Activated CD4-positive, alpha-beta T cell treated with anti-CD3 and anti-CD28 coated beads, Interleukin-2, amount 10 ng/mL, durations not matched to agents 24 days and 14 days (primary cell): ENCODE data around the gene DCAF4L1. TPM values are rescaled to one million over a fixed set of nuclear protein-coding genes. Genes with fewer than 3 reads are reported as not detected.

ENCODE experiments used
- DNase-seq: peaks from one replicate; pipeline ENCODE4 v3.0.0; 2022
- H3K27ac Mint-ChIP-seq: one replicate; pipeline ENCODE4 v1.8.0; 2022; ENCODE audit warnings: mild to moderate bottlenecking, mixed read lengths
- H3K27me3 Mint-ChIP-seq: one replicate; pipeline ENCODE4 v1.8.0; 2022; ENCODE audit warnings: mixed read lengths
- H3K36me3 Mint-ChIP-seq: one replicate; pipeline ENCODE4 v1.8.0; 2022; ENCODE audit warnings: low read depth, mild to moderate bottlenecking, mixed read lengths
- H3K4me1 Mint-ChIP-seq: one replicate; pipeline ENCODE4 v1.8.0; 2021; ENCODE audit warnings: mixed read lengths
- H3K4me3 Mint-ChIP-seq: one replicate; pipeline ENCODE4 v1.8.0; 2022; ENCODE audit warnings: mild to moderate bottlenecking, moderate library complexity, mixed read lengths
- H3K9me3 Mint-ChIP-seq: one replicate; pipeline ENCODE4 v1.8.0; 2021; ENCODE audit warnings: mixed read lengths
- intact Hi-C: fragments of 100-400 bp; cut with micrococcal nuclease; formaldehyde crosslinking; loops from one replicate; pipeline ENCODE4 v1.15.1; 2023
- total RNA-seq: library from RNA; stranded (reverse); gene quantifications from 2 replicates; pipeline ENCODE4 v1.2.3, GENCODE V29; 2022

The DCAF4L1 gene
- total RNA-seq, 1 donor from 2014 or later = 0.21 TPM

DNA sequence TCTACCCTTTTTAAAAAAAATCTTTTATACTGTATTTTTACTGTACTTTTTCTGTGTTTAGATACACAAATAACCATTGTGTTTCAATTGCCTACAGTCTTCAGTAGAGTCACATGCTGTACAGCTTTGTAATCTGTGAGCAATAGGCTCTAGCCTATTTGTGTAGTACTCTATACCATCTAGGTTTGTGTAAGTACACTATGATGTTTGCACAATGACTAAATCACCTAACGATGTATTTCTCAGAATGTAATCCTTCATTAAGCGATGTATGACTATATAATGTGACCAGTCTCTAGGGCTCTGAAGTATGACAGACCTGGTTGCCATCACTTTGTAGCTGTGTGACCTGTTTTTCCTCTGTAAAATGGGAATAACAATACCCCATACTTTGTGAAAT lies 14.2 kb upstream of the DCAF4L1 start:
- peaks cover 5% of the 10 kb centered on the region for H3K9me3 Mint-ChIP-seq
- H3K4me1 Mint-ChIP-seq = no peaks in the 10 kb centered on the region
- H3K4me3 Mint-ChIP-seq = no peak overlapping the region
- no peak for DNase-seq
- intact Hi-C loops = no loop called here
- no peak overlapping the region for H3K27ac Mint-ChIP-seq
- H3K27me3 Mint-ChIP-seq = no peaks in the 10 kb centered on the region
- H3K36me3 Mint-ChIP-seq = peaks cover 2% of the 10 kb centered on the region

DNA sequence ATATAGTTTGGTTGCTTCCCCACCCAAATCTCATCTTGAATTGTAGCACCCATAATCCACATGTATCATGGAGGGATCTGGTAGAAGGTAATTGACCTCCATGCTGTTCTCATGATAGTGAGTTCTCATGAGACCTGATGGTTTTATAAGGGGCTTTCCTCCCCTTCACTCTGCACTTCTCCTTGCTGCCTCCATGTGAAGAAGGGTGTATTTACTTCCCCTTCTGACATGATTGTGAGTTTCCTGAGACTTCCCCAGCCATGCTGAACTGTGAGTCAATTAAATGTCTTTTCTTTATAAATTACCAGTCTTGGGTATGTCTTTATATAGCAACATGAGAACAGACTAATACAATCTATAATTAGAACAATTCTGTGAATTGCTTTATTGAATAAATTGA lies 11.9 kb upstream of the DCAF4L1 start:
- H3K4me1 Mint-ChIP-seq = no peaks in the 10 kb centered on the region
- intact Hi-C loops = no loop called here
- peaks cover 2% of the 10 kb centered on the region for H3K36me3 Mint-ChIP-seq
- peaks cover 5% of the 10 kb centered on the region for H3K9me3 Mint-ChIP-seq
- no peak for DNase-seq
- no peaks in the 10 kb centered on the region for H3K27me3 Mint-ChIP-seq
- no peak overlapping the region for H3K27ac Mint-ChIP-seq
- no peak overlapping the region for H3K4me3 Mint-ChIP-seq

DNA sequence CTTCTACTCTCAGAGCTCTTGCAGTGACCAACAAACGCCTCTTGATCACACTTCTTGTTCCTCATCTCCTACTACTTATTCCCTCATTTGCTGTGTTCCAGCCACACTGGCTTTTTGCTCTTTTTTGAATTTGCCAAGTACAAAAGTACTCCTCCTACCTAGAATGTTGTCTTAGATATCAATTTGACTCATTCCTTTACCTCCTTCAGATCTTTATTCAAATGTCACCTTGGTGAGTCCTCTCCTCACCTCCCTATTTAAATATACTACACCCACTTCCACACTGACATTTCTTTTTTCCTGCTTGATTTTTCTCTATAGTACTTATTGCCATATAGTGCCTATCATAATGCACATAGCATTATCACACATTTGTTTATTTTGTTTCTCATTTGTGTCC lies 6.2 kb upstream of the DCAF4L1 start:
- H3K27me3 Mint-ChIP-seq = no peaks in the 10 kb centered on the region
- no peak overlapping the region for H3K4me3 Mint-ChIP-seq

GRCh38 chr4:41976775-41977516 lies 4.6 kb upstream of the DCAF4L1 start:
- no peak for DNase-seq
- Mint-ChIP-seq H3K4me1 (peaks cover 5% of the 10 kb centered on the region), H3K27me3 (no peaks in the 10 kb centered on the region), H3K9me3 (no peaks in the 10 kb centered on the region), H3K36me3 (no peaks in the 10 kb centered on the region), H3K4me3 (no peak overlapping the region), H3K27ac (no peak overlapping the region)
- intact Hi-C loops = no loop called here

More for the DNA sequence above, 6.2 kb upstream of the DCAF4L1 start:
- no peak for DNase-seq
- H3K9me3 Mint-ChIP-seq = no peaks in the 10 kb centered on the region
- no peaks in the 10 kb centered on the region for H3K36me3 Mint-ChIP-seq
- intact Hi-C loops = no loop called here
- peaks cover 5% of the 10 kb centered on the region for H3K4me1 Mint-ChIP-seq
- no peak overlapping the region for H3K27ac Mint-ChIP-seq

DNA sequence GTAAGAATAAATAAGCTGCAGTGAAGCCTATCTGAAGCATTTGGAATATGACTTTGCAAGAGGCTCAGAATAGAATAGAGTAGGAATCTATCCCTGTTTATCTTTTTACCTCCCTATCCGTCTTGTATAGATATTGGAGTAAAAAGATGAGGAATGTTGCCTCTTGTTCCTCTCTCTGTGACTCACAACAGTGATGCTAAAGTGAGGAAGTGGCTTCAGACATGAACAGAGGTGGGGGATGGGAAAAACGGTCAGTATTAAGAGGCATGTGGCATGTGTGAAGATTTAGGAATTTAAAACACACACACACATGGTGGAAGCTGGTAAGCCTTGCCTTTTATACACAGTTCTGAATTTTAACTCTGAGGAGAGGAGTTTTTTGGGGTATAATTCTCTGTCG lies 3.8 kb upstream of the DCAF4L1 start:
- Mint-ChIP-seq H3K27ac (no peak overlapping the region), H3K4me1 (peaks cover 5% of the 10 kb centered on the region), H3K4me3 (no peak overlapping the region), H3K36me3 (no peaks in the 10 kb centered on the region), H3K9me3 (no peaks in the 10 kb centered on the region), H3K27me3 (no peaks in the 10 kb centered on the region)
- no peak for DNase-seq
- intact Hi-C loops = no loop called here

DNA sequence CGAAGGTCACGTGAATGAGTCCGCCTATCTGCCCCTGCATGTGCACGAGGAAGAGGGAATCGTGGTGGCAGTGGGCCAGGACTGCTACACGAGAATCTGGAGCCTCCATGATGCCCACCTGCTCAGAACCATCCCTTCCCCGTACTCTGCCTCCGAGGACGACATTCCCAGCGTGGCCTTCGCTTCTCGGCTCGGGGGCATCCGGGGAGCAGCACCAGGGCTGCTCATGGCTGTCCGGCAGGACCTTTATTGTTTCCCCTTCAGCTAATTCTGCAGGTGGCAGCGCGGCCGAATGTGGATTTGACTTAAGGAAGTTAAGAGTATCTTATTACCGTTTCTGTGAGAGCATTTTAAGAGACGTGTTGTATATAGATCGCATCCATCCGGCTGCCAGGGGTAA lies 1.2 kb downstream of the DCAF4L1 start:
- H3K36me3 Mint-ChIP-seq = no peaks in the 10 kb centered on the region
- H3K4me3 Mint-ChIP-seq = no peak overlapping the region
- intact Hi-C loops = no loop called here
- H3K27ac Mint-ChIP-seq = no peak overlapping the region
- no peak for DNase-seq
- H3K27me3 Mint-ChIP-seq = peaks cover 6% of the 10 kb centered on the region
- no peaks in the 10 kb centered on the region for H3K9me3 Mint-ChIP-seq
- H3K4me1 Mint-ChIP-seq = peaks cover 7% of the 10 kb centered on the region

GRCh38 chr4:41985151-41985550 lies 3.6 kb downstream of the DCAF4L1 start:
- Mint-ChIP-seq H3K27ac (no peak overlapping the region), H3K4me3 (no peak overlapping the region), H3K4me1 (peaks cover 15% of the 10 kb centered on the region), H3K9me3 (no peaks in the 10 kb centered on the region), H3K27me3 (peaks cover 6% of the 10 kb centered on the region), H3K36me3 (no peaks in the 10 kb centered on the region)
- intact Hi-C loops = no loop called here
- no peak for DNase-seq

DNA sequence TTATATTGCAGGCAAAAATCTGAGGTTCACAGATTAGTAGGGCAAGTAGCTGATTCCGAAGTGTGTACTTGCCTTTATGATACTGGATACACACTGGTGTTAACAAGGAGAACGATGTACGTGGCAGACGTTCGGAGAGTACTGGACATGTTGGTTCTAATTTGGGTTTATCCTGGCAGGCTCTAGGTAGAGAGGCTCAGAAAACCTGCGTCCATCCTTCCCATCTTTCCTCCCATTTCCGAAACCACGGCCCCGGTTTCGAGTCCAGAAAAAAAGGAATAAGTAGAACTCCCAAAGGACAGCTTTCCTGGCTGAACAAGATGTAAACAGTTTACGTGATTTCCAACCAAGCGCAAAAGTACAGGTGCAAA lies 8.4 kb downstream of the DCAF4L1 start:
- H3K27me3 Mint-ChIP-seq = no peaks in the 10 kb centered on the region
- no peak for DNase-seq
- peak overlapping the region; percentile 94 for H3K27ac Mint-ChIP-seq
- intact Hi-C loops = loop anchor here (1.0 kb wide), 1 partner anchor 55 kb away; the partner anchor contains the start of gene TMEM33
- H3K4me3 Mint-ChIP-seq = peak overlapping the region; percentile 99
- peaks cover 5% of the 10 kb centered on the region for H3K36me3 Mint-ChIP-seq
- H3K9me3 Mint-ChIP-seq = no peaks in the 10 kb centered on the region
- H3K4me1 Mint-ChIP-seq = peaks cover 24% of the 10 kb centered on the region

- no peaks in the 10 kb centered on the region for H3K9me3 Mint-ChIP-seq
- H3K4me3 Mint-ChIP-seq = peak within 1 kb of the TSS; percentile 99
- intact Hi-C loops = loop anchor here (1.0 kb wide), 1 partner anchor 55 kb away; the partner anchor contains the start of gene TMEM33
- peak within 1 kb of the TSS; percentile 94 for H3K27ac Mint-ChIP-seq
- no peaks in the 10 kb centered on the region for H3K27me3 Mint-ChIP-seq
- peak; percentile 98 for DNase-seq
- H3K36me3 Mint-ChIP-seq = peaks cover 5% of the 10 kb centered on the region
- peaks cover 22% of the 10 kb centered on the region for H3K4me1 Mint-ChIP-seq
Measured at GRCh38 chr4:41990365-41991111, 9.0 kb downstream of the DCAF4L1 start, which contains the start of gene SLC30A9. Gene SLC30A9, plus strand, starts transcription at chr4:41990530. Its CDS starts 122 bp downstream, at chr4:41990652.

DNA sequence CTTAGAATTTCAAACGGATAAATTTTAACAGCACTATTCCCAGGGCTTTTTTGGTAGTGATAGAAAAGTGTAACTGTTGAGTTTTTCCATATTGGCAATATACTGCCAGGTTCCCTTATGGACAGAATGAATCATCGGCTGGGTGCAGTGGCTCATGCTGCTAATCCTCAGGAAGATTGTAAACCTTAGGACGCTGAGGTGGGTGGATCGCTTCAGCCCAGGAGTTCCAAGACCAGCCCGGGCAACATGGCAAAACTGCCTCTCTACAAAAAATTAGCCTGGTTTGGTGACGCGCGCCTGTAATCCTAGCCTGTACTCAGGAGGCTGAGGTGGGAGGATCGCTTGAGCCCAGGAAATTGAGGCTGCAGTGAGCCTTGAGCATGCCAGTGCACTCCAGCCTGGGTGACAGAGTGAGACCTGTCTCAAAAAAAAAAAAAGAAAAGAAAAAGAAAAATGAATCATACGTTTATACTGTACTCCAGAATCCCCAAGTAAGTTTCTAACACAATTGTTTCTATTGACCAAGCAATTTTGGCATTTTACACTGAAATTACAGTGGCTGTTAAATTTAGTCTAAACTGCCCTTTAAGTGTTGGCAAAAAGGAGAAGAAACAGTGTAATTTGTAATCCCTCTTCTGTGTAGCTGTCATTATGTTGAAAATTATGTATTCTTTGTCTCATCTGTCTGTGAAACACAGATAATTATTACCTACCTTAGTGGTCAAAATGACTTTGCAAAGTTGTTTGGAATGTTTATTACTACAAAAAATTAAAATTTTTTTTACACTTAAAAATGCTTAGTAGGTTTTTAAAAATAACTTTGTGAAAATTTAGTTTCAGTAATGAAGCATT lies 10.6 kb downstream of the DCAF4L1 start:
- Mint-ChIP-seq H3K4me3 (peak overlapping the region; percentile 99), H3K27ac (no peak overlapping the region), H3K27me3 (no peaks in the 10 kb centered on the region), H3K36me3 (peaks cover 7% of the 10 kb centered on the region), H3K4me1 (peaks cover 22% of the 10 kb centered on the region), H3K9me3 (no peaks in the 10 kb centered on the region)
- intact Hi-C loops = no loop called here
- no peak for DNase-seq

- Mint-ChIP-seq H3K27ac (no peak overlapping the region), H3K9me3 (no peaks in the 10 kb centered on the region), H3K4me3 (no peak overlapping the region), H3K4me1 (peaks cover 25% of the 10 kb centered on the region), H3K36me3 (peaks cover 10% of the 10 kb centered on the region), H3K27me3 (no peaks in the 10 kb centered on the region)
- no peak for DNase-seq
- intact Hi-C loops = no loop called here
Measured at GRCh38 chr4:41992967-41993857, 11.7 kb downstream of the DCAF4L1 start.

DNA sequence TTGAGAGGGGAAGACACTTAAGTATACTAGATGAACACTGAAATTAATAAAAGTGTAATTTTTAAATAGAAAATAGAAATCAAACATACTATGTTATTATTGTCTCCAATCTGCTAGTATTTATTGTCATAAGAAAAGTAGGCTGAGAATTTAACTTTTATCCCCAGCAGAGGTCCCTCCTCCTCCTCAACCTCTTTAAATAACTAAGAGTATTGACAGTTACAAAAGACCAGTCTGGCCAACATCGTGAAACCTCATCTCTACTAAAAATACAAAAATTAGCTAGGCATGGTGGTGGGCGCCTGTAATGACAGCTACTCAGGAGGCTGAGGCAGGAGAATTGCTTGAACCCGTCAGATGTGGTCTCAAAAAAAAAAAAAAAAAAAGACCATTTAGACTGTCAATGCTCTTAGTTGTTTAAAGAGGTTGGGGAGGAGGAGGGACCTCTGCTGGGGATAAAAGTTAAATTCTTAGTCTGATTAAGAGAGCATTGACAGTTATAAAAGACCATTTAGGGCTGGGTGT lies 13.0 kb downstream of the DCAF4L1 start:
- no peak overlapping the region for H3K4me3 Mint-ChIP-seq
- H3K27me3 Mint-ChIP-seq = no peaks in the 10 kb centered on the region
- peaks cover 23% of the 10 kb centered on the region for H3K4me1 Mint-ChIP-seq
- no peak overlapping the region for H3K27ac Mint-ChIP-seq
- peaks cover 10% of the 10 kb centered on the region for H3K36me3 Mint-ChIP-seq
- no peaks in the 10 kb centered on the region for H3K9me3 Mint-ChIP-seq
- intact Hi-C loops = no loop called here
- DNase-seq = no peak

DNA sequence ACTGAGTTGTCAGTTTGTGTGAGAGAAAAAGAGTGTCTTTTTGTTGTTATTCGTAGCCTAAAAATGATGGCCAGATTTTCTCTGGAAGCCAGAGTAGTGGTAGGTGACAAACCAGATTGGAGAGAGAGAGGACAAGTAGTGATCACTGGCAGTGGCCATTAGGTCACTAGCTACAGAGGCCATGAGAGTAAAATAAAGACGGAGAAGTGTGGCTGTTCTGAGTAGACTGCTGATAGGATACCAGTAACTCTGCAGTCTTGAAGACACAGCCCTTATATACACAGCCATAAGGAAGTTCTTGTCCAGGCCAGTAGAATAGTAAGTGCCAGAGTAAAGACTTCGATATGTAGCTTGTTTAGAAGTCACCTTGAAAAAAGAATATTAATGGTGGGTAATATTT lies 16.5 kb downstream of the DCAF4L1 start:
- no peak overlapping the region for H3K27ac Mint-ChIP-seq
- peaks cover 15% of the 10 kb centered on the region for H3K36me3 Mint-ChIP-seq
- no peak for DNase-seq
- intact Hi-C loops = no loop called here
- H3K4me3 Mint-ChIP-seq = no peak overlapping the region
- no peaks in the 10 kb centered on the region for H3K9me3 Mint-ChIP-seq
- no peaks in the 10 kb centered on the region for H3K27me3 Mint-ChIP-seq
- peaks cover 6% of the 10 kb centered on the region for H3K4me1 Mint-ChIP-seq
